ENCODE measurements around the gene RALY. TPM values are rescaled to one million over a fixed set of nuclear protein-coding genes. Genes with fewer than 3 reads are reported as not detected.

Gene RALY
- total RNA-seq, 1 experiment from 2014 or later, result 119 TPM

- ChIA-PET RAD21 (ENCODE audit: low non-redundant PET in 1 of 2, low total read pairs in 2 of 2, uncharacterized antibody in 2 of 2, unreplicated experiment in 2 of 2) (no interaction called here), POLR2A (no interaction called here), CTCF (no interaction called here)
- Histone ChIP-seq H3K79me2 (ENCODE audit: insufficient read depth, low read length) (peaks cover 94% of the 10 kb centered on the region), H3K9me2 (ENCODE audit: insufficient read depth) (no peaks in the 10 kb centered on the region), H3K27ac (ENCODE audit: low read depth, low read length) (no peak overlapping the region), H3K4me3 (replicated peaks in 1 of 2; ENCODE audit: low read depth in 1 of 2, low read length in 2 of 2) (no peak overlapping the region), H3K4me2 (ENCODE audit: low read length) (no peak overlapping the region), H3K36me3 (ENCODE audit: control insufficient read depth in 1 of 2, insufficient read depth in 2 of 2, low read length in 2 of 2) (no peaks in the 10 kb centered on the region), H3K9ac (ENCODE audit: low read length) (no peak overlapping the region), H4K20me1 (ENCODE audit: insufficient read depth) (peaks cover 4% of the 10 kb centered on the region), H3K27me3 (ENCODE audit: insufficient read depth, low read length) (no peaks in the 10 kb centered on the region), H2AFZ (ENCODE audit: low read depth, low read length, poor library complexity, severe bottlenecking) (no peak overlapping the region), H3K9me3 (ENCODE audit: control insufficient read depth in 1 of 2, insufficient read depth in 1 of 2, low read depth in 1 of 2, low read length in 2 of 2) (no peaks in the 10 kb centered on the region), H3K4me1 (ENCODE audit: control insufficient read depth in 1 of 2, insufficient read depth in 2 of 2, low read length in 2 of 2) (0 out of 4 replicates have a peak, but pooled peaks cover 0 to 2% of the 10 kb centered on the region in 2 experiments)
- no TSS peak for BruUV-seq (replicated peaks)
- intact Hi-C loops (cut with micrococcal nuclease), result no loop called here
- no peak for TF ChIP-seq ATF3 (IDR thresholded peaks at IDR 0.05)
- TF ChIP-seq, protein P1, sequence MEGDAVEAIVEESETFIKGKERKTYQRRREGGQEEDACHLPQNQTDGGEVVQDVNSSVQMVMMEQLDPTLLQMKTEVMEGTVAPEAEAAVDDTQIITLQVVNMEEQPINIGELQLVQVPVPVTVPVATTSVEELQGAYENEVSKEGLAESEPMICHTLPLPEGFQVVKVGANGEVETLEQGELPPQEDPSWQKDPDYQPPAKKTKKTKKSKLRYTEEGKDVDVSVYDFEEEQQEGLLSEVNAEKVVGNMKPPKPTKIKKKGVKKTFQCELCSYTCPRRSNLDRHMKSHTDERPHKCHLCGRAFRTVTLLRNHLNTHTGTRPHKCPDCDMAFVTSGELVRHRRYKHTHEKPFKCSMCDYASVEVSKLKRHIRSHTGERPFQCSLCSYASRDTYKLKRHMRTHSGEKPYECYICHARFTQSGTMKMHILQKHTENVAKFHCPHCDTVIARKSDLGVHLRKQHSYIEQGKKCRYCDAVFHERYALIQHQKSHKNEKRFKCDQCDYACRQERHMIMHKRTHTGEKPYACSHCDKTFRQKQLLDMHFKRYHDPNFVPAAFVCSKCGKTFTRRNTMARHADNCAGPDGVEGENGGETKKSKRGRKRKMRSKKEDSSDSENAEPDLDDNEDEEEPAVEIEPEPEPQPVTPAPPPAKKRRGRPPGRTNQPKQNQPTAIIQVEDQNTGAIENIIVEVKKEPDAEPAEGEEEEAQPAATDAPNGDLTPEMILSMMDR (IDR thresholded peaks at IDR 0.05 in 2 of 3, conservative IDR thresholded peaks at IDR 0.05 in 1 of 3; ENCODE audit: borderline replicate concordance in 1 of 3, insufficient read depth in 1 of 3, low read depth in 2 of 3, low read length in 2 of 3), result no peak
- TF ChIP-seq ELF1 (IDR thresholded peaks at IDR 0.05; ENCODE audit: borderline replicate concordance, low read depth), result no peak
- TF ChIP-seq EGR1 (IDR thresholded peaks at IDR 0.05; ENCODE audit: low read depth), result no peak
- no peak for TF ChIP-seq FOSL1 (IDR thresholded peaks at IDR 0.05; ENCODE audit: low read depth)
- no peak for TF ChIP-seq POLR2AphosphoS5 (IDR thresholded peaks at IDR 0.05; ENCODE audit: low read depth, low read length)
- no peak for TF ChIP-seq ZNF274 (IDR thresholded peaks at IDR 0.05; ENCODE audit: low read depth, low read length)
- no peak for TF ChIP-seq RAD21 (IDR thresholded peaks at IDR 0.05; ENCODE audit: low read depth)
- TF ChIP-seq JUND (IDR thresholded peaks at IDR 0.05), result no peak
- TF ChIP-seq SP1 (IDR thresholded peaks at IDR 0.05; ENCODE audit: low read depth), result no peak
- TF ChIP-seq CBX3 (IDR thresholded peaks at IDR 0.05; ENCODE audit: low read depth), result no peak
- no peak for TF ChIP-seq ZFX (IDR thresholded peaks at IDR 0.05)
- TF ChIP-seq TCF7L2 (IDR thresholded peaks at IDR 0.05; ENCODE audit: borderline replicate concordance, extremely low read depth, insufficient read depth, insufficient read length), result no peak
- TF ChIP-seq SRF (IDR thresholded peaks at IDR 0.05; ENCODE audit: low read depth), result no peak
- no peak for TF ChIP-seq CEBPB (IDR thresholded peaks at IDR 0.05; ENCODE audit: low read depth)
- TF ChIP-seq YY1 (IDR thresholded peaks at IDR 0.05; ENCODE audit: extremely low read depth, insufficient replicate concordance, low read depth, low read length), result no peak
- TF ChIP-seq SIN3A (IDR thresholded peaks at IDR 0.05; ENCODE audit: low read depth), result no peak
- no peak for TF ChIP-seq EZH2phosphoT487 (IDR thresholded peaks at IDR 0.05; ENCODE audit: borderline replicate concordance)
- TF ChIP-seq, protein P2, sequence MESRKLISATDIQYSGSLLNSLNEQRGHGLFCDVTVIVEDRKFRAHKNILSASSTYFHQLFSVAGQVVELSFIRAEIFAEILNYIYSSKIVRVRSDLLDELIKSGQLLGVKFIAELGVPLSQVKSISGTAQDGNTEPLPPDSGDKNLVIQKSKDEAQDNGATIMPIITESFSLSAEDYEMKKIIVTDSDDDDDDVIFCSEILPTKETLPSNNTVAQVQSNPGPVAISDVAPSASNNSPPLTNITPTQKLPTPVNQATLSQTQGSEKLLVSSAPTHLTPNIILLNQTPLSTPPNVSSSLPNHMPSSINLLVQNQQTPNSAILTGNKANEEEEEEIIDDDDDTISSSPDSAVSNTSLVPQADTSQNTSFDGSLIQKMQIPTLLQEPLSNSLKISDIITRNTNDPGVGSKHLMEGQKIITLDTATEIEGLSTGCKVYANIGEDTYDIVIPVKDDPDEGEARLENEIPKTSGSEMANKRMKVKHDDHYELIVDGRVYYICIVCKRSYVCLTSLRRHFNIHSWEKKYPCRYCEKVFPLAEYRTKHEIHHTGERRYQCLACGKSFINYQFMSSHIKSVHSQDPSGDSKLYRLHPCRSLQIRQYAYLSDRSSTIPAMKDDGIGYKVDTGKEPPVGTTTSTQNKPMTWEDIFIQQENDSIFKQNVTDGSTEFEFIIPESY (IDR thresholded peaks at IDR 0.05; ENCODE audit: extremely low read depth, insufficient replicate concordance, low read length), result no peak
- ATAC-seq (no peak), DNase-seq (ENCODE audit: low read depth, low spot score) (no peak)
These were observed 46.7 kb downstream of the RALY start for GRCh38 chr20:34040300-34040995.

Data from HCT116 (cell line).